Measurements from ENCODE around the gene UBA52. TPM values are rescaled to one million over a fixed set of nuclear protein-coding genes. Genes with fewer than 3 reads are reported as not detected.

UBA52 gene
- total and polyA plus RNA-seq, 2 of the 8 experiments (the other 6 are each of a cell fraction or from before 2014, with no cell fraction given), result 1,340 to 5,409 TPM

DNA sequence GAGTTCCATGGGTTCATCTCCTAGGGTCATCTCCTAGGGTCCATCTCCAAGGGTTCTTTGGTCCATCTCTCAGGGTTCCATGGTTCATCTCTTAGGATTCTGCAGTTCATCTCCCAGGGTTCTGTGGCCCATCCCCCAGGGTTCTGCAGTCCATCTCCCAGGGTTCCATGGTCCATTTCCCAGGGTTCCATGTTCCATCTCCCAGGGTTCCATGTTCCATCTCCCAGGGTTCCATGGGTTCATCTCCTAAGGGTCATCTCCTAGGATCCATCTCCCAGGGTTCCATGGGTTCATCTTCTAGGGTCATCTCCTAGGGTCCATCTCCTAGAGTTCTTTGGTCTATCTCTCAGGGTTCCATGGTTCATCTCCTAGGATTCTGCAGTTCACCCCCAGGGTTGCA lies 45.9 kb downstream of the UBA52 start:
- POLR2A ChIA-PET (ENCODE audit: partially characterized antibody), result no interaction called here
- no peak for DNase-seq (ENCODE audit: low read depth in 1 of 2, low spot score in 2 of 2)
- H3K4me1 ChIP-seq (replicated peaks in 1 of 4; ENCODE audit: control insufficient read depth in 3 of 4, insufficient read depth in 4 of 4, low read length in 3 of 4), result peaks cover 0 to 12% (median 7%) of the 10 kb centered on the region in 4 experiments; a peak in 6 of 7 replicates
- H4K91ac ChIP-seq (replicated peaks; ENCODE audit: insufficient read length, low read length), result no peak overlapping the region
- no peak for FAIRE-seq
- no peaks in the 10 kb centered on the region for H3K79me2 ChIP-seq (ENCODE audit: control insufficient read depth in 1 of 2, insufficient read depth in 2 of 2, low read length in 2 of 2)
- H2BK20ac ChIP-seq (ENCODE audit: low read length), result no peak overlapping the region
- H3K56ac ChIP-seq (replicated peaks; ENCODE audit: insufficient read length, low read depth, low read length), result no peak overlapping the region
- H3K14ac ChIP-seq (ENCODE audit: insufficient read length), result no peak overlapping the region
- H2BK5ac ChIP-seq (ENCODE audit: low read depth, low read length), result no peak overlapping the region
- no peak overlapping the region for H4K8ac ChIP-seq (ENCODE audit: extremely low read depth, insufficient read depth, low read length)
- H2BK12ac ChIP-seq (ENCODE audit: low read depth, low read length), result no peak overlapping the region
- H2AFZ ChIP-seq (ENCODE audit: low read length), result no peak overlapping the region
- H3K9ac ChIP-seq (replicated peaks in 1 of 4; ENCODE audit: extremely low read depth in 1 of 4, low read depth in 3 of 4, low read length in 3 of 4), result no peak overlapping the region
- peaks cover 0 to 3% (median 0%) of the 10 kb centered on the region in 4 experiments; a peak in 1 of 8 replicates for H3K36me3 ChIP-seq (ENCODE audit: control insufficient read depth in 2 of 4, insufficient read depth in 4 of 4, low read length in 3 of 4)
- H2AK5ac ChIP-seq (ENCODE audit: low read depth, low read length), result no peak overlapping the region
- no peak overlapping the region for H2BK120ac ChIP-seq (replicated peaks; ENCODE audit: low read depth, low read length)
- H3K4ac ChIP-seq (replicated peaks; ENCODE audit: insufficient read length, low read depth, low read length), result no peak overlapping the region
- H2BK15ac ChIP-seq (ENCODE audit: low read length), result no peak overlapping the region
- H3K18ac ChIP-seq (ENCODE audit: extremely low read depth, low read length), result no peak overlapping the region
- H4K5ac ChIP-seq (ENCODE audit: insufficient read length, low read depth, low read length), result no peak overlapping the region
- H3K27me3 ChIP-seq (replicated peaks in 1 of 4; ENCODE audit: control insufficient read depth in 3 of 4, extremely low read depth in 1 of 4, insufficient read depth in 3 of 4, low read length in 3 of 4), result peaks cover 19 to 28% (median 25%) of the 10 kb centered on the region in 4 experiments
- no peak overlapping the region for H3K4me2 ChIP-seq (ENCODE audit: insufficient read depth in 1 of 2, low read depth in 2 of 2, low read length in 2 of 2)
- H3K23ac ChIP-seq (ENCODE audit: insufficient read length), result no peak overlapping the region
- no peaks in the 10 kb centered on the region for H3K9me3 ChIP-seq (ENCODE audit: insufficient read depth in 2 of 2, low read depth in 1 of 2, low read length in 1 of 2)
- CTCF ChIA-PET (ENCODE audit: partially characterized antibody), result no interaction called here
- no peak overlapping the region for H3K4me3 ChIP-seq (ENCODE audit: extremely low read depth in 1 of 4, insufficient read depth in 2 of 4, low read depth in 3 of 4, low read length in 4 of 4)
- peaks cover 0 to 7% of the 10 kb centered on the region in 2 experiments for H4K20me1 ChIP-seq (replicated peaks in 1 of 2; ENCODE audit: control insufficient read depth in 1 of 2, insufficient read depth in 2 of 2, low read length in 2 of 2)
- H3K79me1 ChIP-seq (ENCODE audit: low read depth, low read length), result no peaks in the 10 kb centered on the region
- H3K27ac ChIP-seq (ENCODE audit: low read depth, low read length), result no peak overlapping the region
- peaks cover 3% of the 10 kb centered on the region for H3K23me2 ChIP-seq (ENCODE audit: low read depth, low read length)
- TF ChIP-seq MAFK (IDR thresholded peaks at IDR 0.05; ENCODE audit: low read depth, low read length), result no peak
- no peak for TF ChIP-seq KDM5A (IDR thresholded peaks at IDR 0.05; ENCODE audit: low read length)
- TF ChIP-seq CTBP2 (IDR thresholded peaks at IDR 0.05; ENCODE audit: borderline replicate concordance, insufficient read depth, insufficient read length, low read length), result no peak
- TF ChIP-seq PHF8 (conservative IDR thresholded peaks at IDR 0.05; ENCODE audit: low read depth, low read length), result no peak
- TF ChIP-seq RXRA (IDR thresholded peaks at IDR 0.05; ENCODE audit: insufficient read depth, low read depth, low read length), result no peak
- no peak for TF ChIP-seq ASH2L (IDR thresholded peaks at IDR 0.05; ENCODE audit: low read length)
- TF ChIP-seq NRF1 (IDR thresholded peaks at IDR 0.05; ENCODE audit: low read depth, low read length), result no peak
- no peak for TF ChIP-seq SP1 (IDR thresholded peaks at IDR 0.05; ENCODE audit: low read depth, low read length)
- TF ChIP-seq KDM1A (IDR thresholded peaks at IDR 0.05; ENCODE audit: borderline replicate concordance, low read length), result no peak
- no peak for TF ChIP-seq KDM4A (IDR thresholded peaks at IDR 0.05; ENCODE audit: low read depth, low read length, severe bottlenecking)
- no peak for TF ChIP-seq RFX5 (IDR thresholded peaks at IDR 0.05; ENCODE audit: borderline replicate concordance, low read depth, low read length)
- TF ChIP-seq POLR2A (IDR thresholded peaks at IDR 0.05; ENCODE audit: control extremely low read depth in 1 of 2, low read depth in 2 of 2, low read length in 2 of 2), result no peak
- TF ChIP-seq SIRT6 (IDR thresholded peaks at IDR 0.05; ENCODE audit: low read length), result no peak
- no peak for TF ChIP-seq CTCF (IDR thresholded peaks at IDR 0.05; ENCODE audit: control extremely low read depth in 1 of 3, insufficient read depth in 1 of 3, low read depth in 1 of 3, low read length in 3 of 3)
